ENCODE data around the gene NDUFV2. TPM values are rescaled to one million over a fixed set of nuclear protein-coding genes. Genes with fewer than 3 reads are reported as not detected.

Gene NDUFV2
- total and polyA plus RNA-seq, 2 experiments from 2014 or later: 111 to 391 TPM

GRCh38 chr18:9096007-9096371 is 6.5 kb upstream of the NDUFV2 start:
- Histone ChIP-seq H3K4me1 (ENCODE audit: low read depth) (no peaks in the 10 kb centered on the region), H3K27me3 (no peaks in the 10 kb centered on the region), H3K27ac (no peak overlapping the region), H3K4me3 (no peak overlapping the region), H3K9me3 (ENCODE audit: low read depth) (no peaks in the 10 kb centered on the region), H3K36me3 (no peaks in the 10 kb centered on the region)
- DNase-seq (ENCODE audit: low read depth in 1 of 2, low spot score in 1 of 2): no peak
- no peak for TF ChIP-seq CTCF (IDR thresholded peaks at IDR 0.05; ENCODE audit: low read depth, low read length)

GRCh38 chr18:9096685-9097084 is 5.8 kb upstream of the NDUFV2 start:
- H3K4me3 ChIP-seq: no peak overlapping the region
- no peaks in the 10 kb centered on the region for H3K9me3 ChIP-seq (ENCODE audit: low read depth)
- H3K36me3 ChIP-seq: no peaks in the 10 kb centered on the region
- no peak for DNase-seq (ENCODE audit: low read depth in 1 of 2, low spot score in 1 of 2)
- H3K4me1 ChIP-seq (ENCODE audit: low read depth): peaks cover 1% of the 10 kb centered on the region
- TF ChIP-seq CTCF (IDR thresholded peaks at IDR 0.05; ENCODE audit: low read depth, low read length): no peak
- H3K27ac ChIP-seq: no peak overlapping the region
- H3K27me3 ChIP-seq: no peaks in the 10 kb centered on the region

GRCh38 chr18:9097349-9097748 is 5.2 kb upstream of the NDUFV2 start:
- Histone ChIP-seq H3K36me3 (no peaks in the 10 kb centered on the region), H3K9me3 (ENCODE audit: low read depth) (no peaks in the 10 kb centered on the region), H3K4me1 (ENCODE audit: low read depth) (peaks cover 5% of the 10 kb centered on the region), H3K27ac (no peak overlapping the region), H3K4me3 (no peak overlapping the region), H3K27me3 (no peaks in the 10 kb centered on the region)
- TF ChIP-seq CTCF (IDR thresholded peaks at IDR 0.05; ENCODE audit: low read depth, low read length): no peak
- no peak for DNase-seq (ENCODE audit: low read depth in 1 of 2, low spot score in 1 of 2)

- Histone ChIP-seq H3K27ac (no peak overlapping the region), H3K9me3 (ENCODE audit: low read depth) (no peaks in the 10 kb centered on the region), H3K4me3 (no peak overlapping the region), H3K4me1 (ENCODE audit: low read depth) (peaks cover 24% of the 10 kb centered on the region), H3K27me3 (no peaks in the 10 kb centered on the region), H3K36me3 (no peaks in the 10 kb centered on the region)
- no peak for TF ChIP-seq CTCF (IDR thresholded peaks at IDR 0.05; ENCODE audit: low read depth, low read length)
- DNase-seq (ENCODE audit: low read depth in 1 of 2, low spot score in 1 of 2): no peak
Observed at GRCh38 chr18:9100796-9101195, 1.7 kb upstream of the NDUFV2 start.

GRCh38 chr18:9101730-9102507 is 580 bp upstream of the NDUFV2 start:
- no peaks in the 10 kb centered on the region for H3K9me3 ChIP-seq (ENCODE audit: low read depth)
- peaks cover 35% of the 10 kb centered on the region for H3K4me1 ChIP-seq (ENCODE audit: low read depth)
- no peaks in the 10 kb centered on the region for H3K27me3 ChIP-seq
- H3K36me3 ChIP-seq: no peaks in the 10 kb centered on the region
- H3K27ac ChIP-seq: no peak overlapping the region
- H3K4me3 ChIP-seq: peak overlapping the region; percentile 64
- TF ChIP-seq CTCF (IDR thresholded peaks at IDR 0.05; ENCODE audit: low read depth, low read length): no peak
- DNase-seq (ENCODE audit: low read depth in 1 of 2, low spot score in 1 of 2): peak in 1 of 2 donors; percentile 82

Measured in cardiac muscle cell (in vitro differentiated cells and primary cell).